HUES6 (cell line): Measurements from ENCODE around the gene CP.

ENCODE experiments used
- H3K27ac ChIP-seq: 2 replicates; pipeline ENCODE4 v1.7.0; 2013; ENCODE audit warnings: low read depth, mild to moderate bottlenecking, low read length, inconsistent platforms
- H3K27me3 ChIP-seq: 2 replicates; pipeline ENCODE4 v1.6.1; 2013; ENCODE audit warnings: low read length; ENCODE audit not compliant: control insufficient read depth, insufficient read depth
- H3K36me3 ChIP-seq: 2 replicates; pipeline ENCODE4 v1.6.1; 2013; ENCODE audit warnings: low read length; ENCODE audit not compliant: control insufficient read depth, insufficient read depth
- H3K4me1 ChIP-seq: 2 replicates; pipeline ENCODE4 v1.6.1; 2013; ENCODE audit warnings: low read length; ENCODE audit not compliant: control insufficient read depth, insufficient read depth
- H3K4me3 ChIP-seq: 2 replicates; pipeline ENCODE4 v1.5.1; 2013; ENCODE audit warnings: low read depth, low read length
- H3K9ac ChIP-seq: one replicate; pipeline ENCODE4 v1.6.1; 2013; ENCODE audit warnings: mild to moderate bottlenecking, low read length
- H3K9me3 ChIP-seq: 2 replicates; pipeline ENCODE4 v1.6.1; 2013; ENCODE audit warnings: low read depth, low read length; ENCODE audit not compliant: control insufficient read depth, insufficient read depth

Gene CP

GRCh38 chr3:149221783-149222517 is at the start of gene CP:
CP (minus strand) TSS chr3:149221829; CDS start chr3:149221792, 37 bp downstream.
- no peak within 1 kb of the TSS for H3K9ac ChIP-seq

GRCh38 chr3:149270180-149270579 is 48.6 kb upstream of the CP start:
- Histone ChIP-seq H3K27ac (no peak overlapping the region), H3K4me3 (no peak overlapping the region), H3K9ac (no peak overlapping the region), H3K27me3 (no peaks in the 10 kb centered on the region), H3K4me1 (0 out of 2 replicates have a peak, but pooled peaks cover under 1% of the 10 kb centered on the region), H3K9me3 (no peaks in the 10 kb centered on the region), H3K36me3 (no peaks in the 10 kb centered on the region)

More at GRCh38 chr3:149221783-149222517, at the start of gene CP:
- H3K36me3 ChIP-seq: no peaks in the 10 kb centered on the region
- H3K27me3 ChIP-seq: no peaks in the 10 kb centered on the region
- peaks cover 10% of the 10 kb centered on the region; the same call in 1 of the 2 replicates for H3K9me3 ChIP-seq
- H3K4me1 ChIP-seq: peaks cover 5% of the 10 kb centered on the region; the same call in 1 of the 2 replicates
- H3K4me3 ChIP-seq: no peak within 1 kb of the TSS
- no peak within 1 kb of the TSS for H3K27ac ChIP-seq

- no peaks in the 10 kb centered on the region for H3K9me3 ChIP-seq
- no peak overlapping the region for H3K4me3 ChIP-seq
- H3K9ac ChIP-seq: no peak overlapping the region
- no peaks in the 10 kb centered on the region for H3K27me3 ChIP-seq
- H3K27ac ChIP-seq: no peak overlapping the region
- no peaks in the 10 kb centered on the region for H3K36me3 ChIP-seq
- no peaks in the 10 kb centered on the region for H3K4me1 ChIP-seq
Observed at GRCh38 chr3:149269687-149270086, 48.1 kb upstream of the CP start.

GRCh38 chr3:149267565-149267964 is 45.9 kb upstream of the CP start:
- Histone ChIP-seq H3K9ac (no peak overlapping the region), H3K4me1 (no peaks in the 10 kb centered on the region), H3K9me3 (no peaks in the 10 kb centered on the region)

GRCh38 chr3:149266736-149267135 is 45.1 kb upstream of the CP start:
- no peaks in the 10 kb centered on the region for H3K9me3 ChIP-seq
- H3K4me3 ChIP-seq: no peak overlapping the region
- no peak overlapping the region for H3K27ac ChIP-seq
- H3K36me3 ChIP-seq: no peaks in the 10 kb centered on the region
- no peaks in the 10 kb centered on the region for H3K27me3 ChIP-seq
- no peaks in the 10 kb centered on the region for H3K4me1 ChIP-seq
- H3K9ac ChIP-seq: no peak overlapping the region

More at GRCh38 chr3:149267565-149267964, 45.9 kb upstream of the CP start:
- H3K27me3 ChIP-seq: no peaks in the 10 kb centered on the region
- no peaks in the 10 kb centered on the region for H3K36me3 ChIP-seq
- no peak overlapping the region for H3K4me3 ChIP-seq
- no peak overlapping the region for H3K27ac ChIP-seq

GRCh38 chr3:149263856-149264255 is 42.2 kb upstream of the CP start:
- Histone ChIP-seq H3K9ac (no peak overlapping the region), H3K9me3 (no peaks in the 10 kb centered on the region; the same call in 1 of the 2 replicates), H3K36me3 (no peaks in the 10 kb centered on the region), H3K27ac (no peak overlapping the region), H3K4me1 (no peaks in the 10 kb centered on the region), H3K27me3 (no peaks in the 10 kb centered on the region), H3K4me3 (no peak overlapping the region)

- Histone ChIP-seq H3K36me3 (no peaks in the 10 kb centered on the region), H3K4me3 (no peak overlapping the region), H3K9ac (no peak overlapping the region), H3K27ac (no peak overlapping the region), H3K27me3 (no peaks in the 10 kb centered on the region), H3K9me3 (no peaks in the 10 kb centered on the region; the same call in 1 of the 2 replicates), H3K4me1 (no peaks in the 10 kb centered on the region; the same call in 1 of the 2 replicates)
Observed at GRCh38 chr3:149258714-149259113, 37.1 kb upstream of the CP start.

- H3K27me3 ChIP-seq: no peaks in the 10 kb centered on the region
- no peak overlapping the region for H3K9ac ChIP-seq
- H3K27ac ChIP-seq: no peak overlapping the region
- no peaks in the 10 kb centered on the region; the same call in 1 of the 2 replicates for H3K9me3 ChIP-seq
- H3K36me3 ChIP-seq: no peaks in the 10 kb centered on the region
- no peak overlapping the region for H3K4me3 ChIP-seq
- H3K4me1 ChIP-seq: no peaks in the 10 kb centered on the region; the same call in 1 of the 2 replicates
Observed at GRCh38 chr3:149258298-149258697, 36.7 kb upstream of the CP start.

GRCh38 chr3:149252272-149252671 is 30.6 kb upstream of the CP start:
- Histone ChIP-seq H3K9ac (no peak overlapping the region), H3K9me3 (peaks cover 3% of the 10 kb centered on the region; the same call in 1 of the 2 replicates), H3K36me3 (no peaks in the 10 kb centered on the region), H3K4me3 (no peak overlapping the region), H3K4me1 (peaks cover 21% of the 10 kb centered on the region), H3K27me3 (no peaks in the 10 kb centered on the region), H3K27ac (no peak overlapping the region)

- Histone ChIP-seq H3K36me3 (no peaks in the 10 kb centered on the region), H3K4me1 (peaks cover 30% of the 10 kb centered on the region), H3K27me3 (no peaks in the 10 kb centered on the region), H3K27ac (no peak overlapping the region), H3K4me3 (no peak overlapping the region), H3K9me3 (peaks cover 3% of the 10 kb centered on the region; the same call in 1 of the 2 replicates), H3K9ac (no peak overlapping the region)
Observed at GRCh38 chr3:149251186-149251585, 29.6 kb upstream of the CP start.

- H3K9me3 ChIP-seq: peaks cover 3% of the 10 kb centered on the region; the same call in 1 of the 2 replicates
- H3K9ac ChIP-seq: no peak overlapping the region
- no peaks in the 10 kb centered on the region for H3K36me3 ChIP-seq
- H3K4me1 ChIP-seq: peaks cover 37% of the 10 kb centered on the region
- no peaks in the 10 kb centered on the region for H3K27me3 ChIP-seq
- no peak overlapping the region for H3K27ac ChIP-seq
- no peak overlapping the region for H3K4me3 ChIP-seq
Observed at GRCh38 chr3:149247929-149248691, 26.5 kb upstream of the CP start.
